OCI-LY7 (cell line): ENCODE data around the gene CD6.

Experiments used
- EZH2phosphoT487 ChIP-seq: fragments of 200-600 bp; sonication (generic); IDR thresholded peaks from 2 replicates; pipeline ENCODE4 v1.6.1; 2018; ENCODE audit warnings: low read depth, borderline replicate concordance, mild to moderate bottlenecking, mixed run types, antibody characterized with exemption, low read length, moderate library complexity, mixed read lengths
- TF ChIP-seq, protein P1 (sequence below): fragments of 200-600 bp; sonication (generic); conservative IDR thresholded peaks from 2 replicates; pipeline ENCODE4 v1.5.1; 2014; ENCODE audit warnings: mild to moderate bottlenecking, antibody characterized with exemption, low read length, moderate library complexity, mixed read lengths

DNA sequence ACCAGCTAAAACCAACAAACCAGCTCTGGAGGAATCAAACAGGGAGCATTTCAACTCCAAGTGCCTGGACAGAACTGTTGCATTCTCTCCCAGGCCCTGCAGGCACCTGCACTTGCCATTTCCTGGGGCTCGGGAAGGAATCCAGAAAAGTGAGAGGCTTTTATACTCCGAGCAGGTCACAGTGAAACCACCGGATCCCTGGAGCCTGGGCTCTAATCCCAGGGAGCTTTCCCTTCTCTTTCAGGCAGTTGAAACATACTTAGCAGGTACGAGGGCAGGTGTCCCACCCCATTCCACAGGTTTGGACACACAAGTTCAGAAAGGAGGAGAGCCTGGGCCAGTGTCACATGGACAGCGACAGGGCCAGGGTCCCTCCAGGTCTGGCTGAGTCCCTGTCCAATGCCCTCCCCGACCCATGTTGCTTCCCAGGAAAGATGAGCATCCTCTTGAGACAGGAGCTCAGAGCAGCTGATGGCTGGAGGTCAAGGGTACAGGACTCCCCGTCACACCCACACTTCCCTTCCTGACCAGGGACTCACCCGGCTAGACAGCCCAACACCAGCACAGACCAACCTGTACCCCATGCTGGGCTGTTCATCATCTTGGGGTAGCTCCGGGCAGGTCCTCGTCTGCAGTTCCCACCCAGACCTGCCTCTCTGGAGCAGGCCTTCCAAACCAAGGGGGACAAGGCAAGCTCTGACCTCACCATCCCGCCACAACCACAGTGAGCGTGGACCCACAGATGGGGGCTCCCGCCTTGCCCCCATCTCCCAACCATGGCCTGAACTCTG lies 80.9 kb downstream of the CD6 start:
- TF ChIP-seq, protein P1, sequence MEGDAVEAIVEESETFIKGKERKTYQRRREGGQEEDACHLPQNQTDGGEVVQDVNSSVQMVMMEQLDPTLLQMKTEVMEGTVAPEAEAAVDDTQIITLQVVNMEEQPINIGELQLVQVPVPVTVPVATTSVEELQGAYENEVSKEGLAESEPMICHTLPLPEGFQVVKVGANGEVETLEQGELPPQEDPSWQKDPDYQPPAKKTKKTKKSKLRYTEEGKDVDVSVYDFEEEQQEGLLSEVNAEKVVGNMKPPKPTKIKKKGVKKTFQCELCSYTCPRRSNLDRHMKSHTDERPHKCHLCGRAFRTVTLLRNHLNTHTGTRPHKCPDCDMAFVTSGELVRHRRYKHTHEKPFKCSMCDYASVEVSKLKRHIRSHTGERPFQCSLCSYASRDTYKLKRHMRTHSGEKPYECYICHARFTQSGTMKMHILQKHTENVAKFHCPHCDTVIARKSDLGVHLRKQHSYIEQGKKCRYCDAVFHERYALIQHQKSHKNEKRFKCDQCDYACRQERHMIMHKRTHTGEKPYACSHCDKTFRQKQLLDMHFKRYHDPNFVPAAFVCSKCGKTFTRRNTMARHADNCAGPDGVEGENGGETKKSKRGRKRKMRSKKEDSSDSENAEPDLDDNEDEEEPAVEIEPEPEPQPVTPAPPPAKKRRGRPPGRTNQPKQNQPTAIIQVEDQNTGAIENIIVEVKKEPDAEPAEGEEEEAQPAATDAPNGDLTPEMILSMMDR, result no peak
- TF ChIP-seq EZH2phosphoT487, result no peak
